GM12878 (cell line): ENCODE data around the gene PRKCZ. TPM values are rescaled to one million over a fixed set of nuclear protein-coding genes. Genes with fewer than 3 reads are reported as not detected.
A peak's percentile ranks its signal among the peaks of the same experiment; 100 is the strongest.

Source experiments
- BHLHE40 ChIP-seq, 2 experiments: fragments of 450-650 bp in 1 of 2; IDR thresholded peaks; 2 replicates each; pipeline ENCODE4 v1.6.1; 2011 to 2017; ENCODE audit warnings: low read depth in 2 of 2, borderline replicate concordance in 1 of 2, improper control_type of control experiment in 1 of 2, low read length in 1 of 2, mild to moderate bottlenecking in 1 of 2
- CHD2 ChIP-seq: IDR thresholded peaks from 2 replicates; pipeline ENCODE4 v1.6.1; 2011; ENCODE audit warnings: low read depth, low read length, improper control_type of control experiment, borderline replicate concordance
- CUX1 ChIP-seq: IDR thresholded peaks from 2 replicates; pipeline ENCODE4 v1.6.1; 2012; ENCODE audit warnings: improper control_type of control experiment, low read depth, low read length; ENCODE audit not compliant: insufficient replicate concordance
- EED ChIP-seq: sonication (generic); IDR thresholded peaks from 2 replicates; pipeline ENCODE4 v1.6.1; 2016; ENCODE audit warnings: antibody characterized with exemption, low read depth
- ESRRA ChIP-seq: IDR thresholded peaks from 2 replicates; pipeline ENCODE4 v1.6.1; 2012; ENCODE audit warnings: mild to moderate bottlenecking, low read length, improper control_type of control experiment
- FOXM1 ChIP-seq: IDR thresholded peaks from 2 replicates; pipeline ENCODE4 v1.6.1; 2012; ENCODE audit warnings: low read depth, mild to moderate bottlenecking, inconsistent platforms, low read length, moderate library complexity
- MLLT1 ChIP-seq: fragments of 450-650 bp; IDR thresholded peaks from 2 replicates; pipeline ENCODE4 v1.6.1; 2016; ENCODE audit warnings: mild to moderate bottlenecking
- NKRF ChIP-seq: fragments of 450-650 bp; conservative IDR thresholded peaks from 2 replicates; pipeline ENCODE4 v1.6.1; 2017; ENCODE audit warnings: mild to moderate bottlenecking, moderate library complexity
- PKNOX1 ChIP-seq: fragments of 450-650 bp; IDR thresholded peaks from 2 replicates; pipeline ENCODE4 v1.6.1; 2016; ENCODE audit warnings: mild to moderate bottlenecking
- PML ChIP-seq: IDR thresholded peaks from 2 replicates; pipeline ENCODE4 v1.6.1; 2012; ENCODE audit warnings: low read length, inconsistent platforms
- RAD21 ChIP-seq: IDR thresholded peaks from 2 replicates; pipeline ENCODE4 v1.6.1; 2011; ENCODE audit warnings: mild to moderate bottlenecking, low read depth, low read length, moderate library complexity; ENCODE audit not compliant: insufficient read depth
- TARDBP ChIP-seq: IDR thresholded peaks from 2 replicates; pipeline ENCODE4 v1.6.1; 2016; ENCODE audit warnings: borderline replicate concordance
- TCF12 ChIP-seq: IDR thresholded peaks from 2 replicates; pipeline ENCODE4 v1.6.1; 2011; ENCODE audit warnings: low read depth, mild to moderate bottlenecking, low read length
- ZZZ3 ChIP-seq: IDR thresholded peaks from 2 replicates; pipeline ENCODE4 v1.6.1; 2011; ENCODE audit warnings: low read depth; ENCODE audit not compliant: control insufficient read depth, insufficient read length
- polyA plus RNA-seq, 11 experiments: library from polyadenylated mRNA; depleted of rRNA in 4 of 11; unstranded in 6 of 11; stranded (reverse) in 5 of 11; fragments of >200 nt; fragmentation: Nextera tagmentation in 4 of 11; fragmentation: Illumina TruSeq in 1 of 11; extraction: Ambion mirVana in 4 of 11; extraction: Trizol in 1 of 11; gene quantifications; 1 replicate in 1 of 11; 2 replicates in 10 of 11; pipeline versions ENCODE4 v1.2.1 to v1.2.3, GENCODE V29; 2011 to 2016; ENCODE audit warnings: inconsistent platforms in 2 of 11, missing spikeins in 2 of 11, low read depth in 1 of 11
- total RNA-seq, 4 experiments: library from RNA; depleted of rRNA in 3 of 4; stranded (reverse); fragments of >200 nt in 3 of 4; fragmentation: Illumina TruSeq in 1 of 4; extraction: Trizol in 1 of 4; gene quantifications; 2 replicates each; pipeline versions ENCODE4 v1.2.1 to v1.2.3, GENCODE V29; 2013 to 2021
- TF ChIP-seq, protein P1 (sequence below): fragments of 450-650 bp; IDR thresholded peaks from 2 replicates; pipeline ENCODE4 v1.6.1; 2018; ENCODE audit warnings: borderline replicate concordance, mild to moderate bottlenecking; ENCODE audit not compliant: partially characterized antibody

PRKCZ gene
- total and polyA plus RNA-seq, 10 of the 15 experiments (the other 5 are each of a cell fraction or from before 2014, with no cell fraction given): 0.05 to 1.9 (median 0.64) TPM; not detected in 1

- no peak for TF ChIP-seq EED
- TF ChIP-seq NKRF: no peak
- TF ChIP-seq RAD21: no peak
- TF ChIP-seq PML: no peak
- no peak for TF ChIP-seq TARDBP
- TF ChIP-seq CUX1: no peak
- no peak for TF ChIP-seq FOXM1
- no peak for TF ChIP-seq ESRRA
- TF ChIP-seq PKNOX1: peak; percentile 55; the same call in 1 of the 2 replicates
- TF ChIP-seq, protein P1, sequence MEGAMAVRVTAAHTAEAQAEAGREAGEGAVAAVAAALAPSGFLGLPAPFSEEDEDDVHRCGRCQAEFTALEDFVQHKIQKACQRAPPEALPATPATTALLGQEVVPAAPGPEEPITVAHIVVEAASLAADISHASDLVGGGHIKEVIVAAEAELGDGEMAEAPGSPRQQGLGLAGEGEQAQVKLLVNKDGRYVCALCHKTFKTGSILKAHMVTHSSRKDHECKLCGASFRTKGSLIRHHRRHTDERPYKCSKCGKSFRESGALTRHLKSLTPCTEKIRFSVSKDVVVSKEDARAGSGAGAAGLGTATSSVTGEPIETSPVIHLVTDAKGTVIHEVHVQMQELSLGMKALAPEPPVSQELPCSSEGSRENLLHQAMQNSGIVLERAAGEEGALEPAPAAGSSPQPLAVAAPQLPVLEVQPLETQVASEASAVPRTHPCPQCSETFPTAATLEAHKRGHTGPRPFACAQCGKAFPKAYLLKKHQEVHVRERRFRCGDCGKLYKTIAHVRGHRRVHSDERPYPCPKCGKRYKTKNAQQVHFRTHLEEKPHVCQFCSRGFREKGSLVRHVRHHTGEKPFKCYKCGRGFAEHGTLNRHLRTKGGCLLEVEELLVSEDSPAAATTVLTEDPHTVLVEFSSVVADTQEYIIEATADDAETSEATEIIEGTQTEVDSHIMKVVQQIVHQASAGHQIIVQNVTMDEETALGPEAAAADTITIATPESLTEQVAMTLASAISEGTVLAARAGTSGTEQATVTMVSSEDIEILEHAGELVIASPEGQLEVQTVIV: no peak
- peak in 1 of 2 experiments; percentile 74; a peak in 1 of 4 replicates for TF ChIP-seq BHLHE40 (IDR thresholded peaks at IDR 0.05; ENCODE audit: borderline replicate concordance in 1 of 2, low read depth in 2 of 2, low read length in 1 of 2)
- no peak for TF ChIP-seq ZZZ3
- TF ChIP-seq MLLT1: no peak
- peak; percentile 62; the same call in 1 of the 2 replicates for TF ChIP-seq TCF12
- TF ChIP-seq CHD2: no peak
These were observed 179.0 kb downstream of the PRKCZ start (continued) for GRCh38 chr1:2229037-2229864.
